ENCODE measurements around the gene NTM. TPM values are rescaled to one million over a fixed set of nuclear protein-coding genes. Genes with fewer than 3 reads are reported as not detected.

Gene NTM
- total RNA-seq, 1 donor from 2014 or later, result 4.3 TPM

GRCh38 chr11:131618201-131618600 lies 247.8 kb downstream of the NTM start:
- Mint-ChIP-seq H3K27me3 (peaks cover 35% of the 10 kb centered on the region), H3K36me3 (ENCODE audit: insufficient read depth) (no peaks in the 10 kb centered on the region), H3K27ac (no peak overlapping the region), H3K4me1 (ENCODE audit: low read depth) (no peaks in the 10 kb centered on the region), H3K4me3 (ENCODE audit: low read depth) (no peak overlapping the region), H3K9me3 (ENCODE audit: low read depth) (no peaks in the 10 kb centered on the region)
- TF ChIP-seq CTCF (IDR thresholded peaks at IDR 0.05; ENCODE audit: unreplicated experiment), result no peak
- no peak for DNase-seq (ENCODE audit: low spot score, unreplicated experiment)

- H3K36me3 Mint-ChIP-seq (ENCODE audit: insufficient read depth), result no peaks in the 10 kb centered on the region
- no peak overlapping the region for H3K4me3 Mint-ChIP-seq (ENCODE audit: low read depth)
- H3K9me3 Mint-ChIP-seq (ENCODE audit: low read depth), result no peaks in the 10 kb centered on the region
- no peaks in the 10 kb centered on the region for H3K4me1 Mint-ChIP-seq (ENCODE audit: low read depth)
- no peak for TF ChIP-seq CTCF (IDR thresholded peaks at IDR 0.05; ENCODE audit: unreplicated experiment)
- DNase-seq (ENCODE audit: low spot score, unreplicated experiment), result no peak
- peaks cover 6% of the 10 kb centered on the region for H3K27me3 Mint-ChIP-seq
- no peak overlapping the region for H3K27ac Mint-ChIP-seq
Measured at GRCh38 chr11:131622193-131622592, 251.8 kb downstream of the NTM start.

- no peaks in the 10 kb centered on the region for H3K4me1 Mint-ChIP-seq (ENCODE audit: low read depth)
- H3K4me3 Mint-ChIP-seq (ENCODE audit: low read depth), result no peak overlapping the region
- H3K27me3 Mint-ChIP-seq, result peaks cover 3% of the 10 kb centered on the region
- TF ChIP-seq CTCF (IDR thresholded peaks at IDR 0.05; ENCODE audit: unreplicated experiment), result no peak
- H3K36me3 Mint-ChIP-seq (ENCODE audit: insufficient read depth), result no peaks in the 10 kb centered on the region
- DNase-seq (ENCODE audit: low spot score, unreplicated experiment), result no peak
- no peak overlapping the region for H3K27ac Mint-ChIP-seq
- no peaks in the 10 kb centered on the region for H3K9me3 Mint-ChIP-seq (ENCODE audit: low read depth)
Measured at GRCh38 chr11:131624531-131624930, 254.1 kb downstream of the NTM start.

- Mint-ChIP-seq H3K27me3 (peaks cover 3% of the 10 kb centered on the region), H3K4me1 (ENCODE audit: low read depth) (no peaks in the 10 kb centered on the region), H3K9me3 (ENCODE audit: low read depth) (no peaks in the 10 kb centered on the region), H3K4me3 (ENCODE audit: low read depth) (no peak overlapping the region), H3K27ac (no peak overlapping the region), H3K36me3 (ENCODE audit: insufficient read depth) (no peaks in the 10 kb centered on the region)
- no peak for DNase-seq (ENCODE audit: low spot score, unreplicated experiment)
- TF ChIP-seq CTCF (IDR thresholded peaks at IDR 0.05; ENCODE audit: unreplicated experiment), result no peak
Measured at GRCh38 chr11:131626788-131627187, 256.4 kb downstream of the NTM start.

GRCh38 chr11:131628739-131629138 lies 258.3 kb downstream of the NTM start:
- no peak overlapping the region for H3K4me3 Mint-ChIP-seq (ENCODE audit: low read depth)
- no peaks in the 10 kb centered on the region for H3K4me1 Mint-ChIP-seq (ENCODE audit: low read depth)
- no peaks in the 10 kb centered on the region for H3K36me3 Mint-ChIP-seq (ENCODE audit: insufficient read depth)
- peaks cover 3% of the 10 kb centered on the region for H3K9me3 Mint-ChIP-seq (ENCODE audit: low read depth)
- H3K27me3 Mint-ChIP-seq, result peaks cover 3% of the 10 kb centered on the region
- no peak for TF ChIP-seq CTCF (IDR thresholded peaks at IDR 0.05; ENCODE audit: unreplicated experiment)
- H3K27ac Mint-ChIP-seq, result no peak overlapping the region
- DNase-seq (ENCODE audit: low spot score, unreplicated experiment), result no peak
